Neural cell (in vitro differentiated cells): ENCODE data around the gene SMPX. TPM values are rescaled to one million over a fixed set of nuclear protein-coding genes. Genes with fewer than 3 reads are reported as not detected.

Experiments
- H2AFZ ChIP-seq: fragments of 200-600, 300-800 bp; sonication (generic), shearing (Covaris generic); 2 replicates; pipeline ENCODE4 v1.6.0; 2014; ENCODE audit warnings: low read depth, mild to moderate bottlenecking, antibody characterized with exemption, low read length, moderate library complexity
- H3F3A ChIP-seq: fragments of 200-600 bp; shearing (Covaris generic); 2 replicates; pipeline ENCODE4 v1.6.1; 2016; ENCODE audit warnings: mild to moderate bottlenecking, moderate library complexity, mixed read lengths, antibody characterized with exemption, low read length; ENCODE audit not compliant: insufficient read depth, poor library complexity, severe bottlenecking
- H3K27ac ChIP-seq: fragments of 200-600, 300-800 bp; sonication (generic), shearing (Covaris generic); 2 replicates; pipeline ENCODE4 v1.5.1; 2014; ENCODE audit warnings: mild to moderate bottlenecking, low read length, moderate library complexity
- H3K27me3 ChIP-seq: fragments of 300-800, 200-600 bp; sonication (generic), shearing (Covaris generic); 2 replicates; pipeline ENCODE4 v1.6.0; 2014; ENCODE audit warnings: mild to moderate bottlenecking, low read depth, low read length, moderate library complexity; ENCODE audit not compliant: insufficient read depth
- H3K36me3 ChIP-seq: fragments of 300-800, 200-600 bp; sonication (generic), shearing (Covaris generic); 2 replicates; pipeline ENCODE4 v1.5.1; 2014; ENCODE audit warnings: mild to moderate bottlenecking, antibody characterized with exemption, low read length, moderate library complexity; ENCODE audit not compliant: insufficient read depth
- H3K4me2 ChIP-seq: fragments of 300-800, 200-600 bp; sonication (generic), shearing (Covaris generic); 2 replicates; pipeline ENCODE4 v1.6.0; 2014; ENCODE audit warnings: mild to moderate bottlenecking, low read length
- H3K4me3 ChIP-seq: fragments of 300-800, 200-600 bp; sonication (generic), shearing (Covaris generic); 2 replicates; pipeline ENCODE4 v1.5.1; 2014; ENCODE audit warnings: mild to moderate bottlenecking, low read length, moderate library complexity
- H3K79me2 ChIP-seq: fragments of 200-600 bp; shearing (Covaris generic); replicated peaks from 2 replicates; pipeline ENCODE4 v1.6.0; 2014; ENCODE audit warnings: mild to moderate bottlenecking, low read length, moderate library complexity; ENCODE audit not compliant: insufficient read depth
- H3K9ac ChIP-seq: fragments of 300-800, 200-600 bp; sonication (generic), shearing (Covaris generic); 2 replicates; pipeline ENCODE4 v1.6.1; 2016; ENCODE audit warnings: mild to moderate bottlenecking, low read length, mixed read lengths
- H3K9me2 ChIP-seq: fragments of 200-600 bp; shearing (Covaris generic); 2 replicates; pipeline ENCODE4 v1.6.1; 2016; ENCODE audit warnings: mild to moderate bottlenecking, low read length, mixed read lengths; ENCODE audit not compliant: insufficient read depth
- H3K9me3 ChIP-seq: fragments of 200-600, 300-800 bp; sonication (generic), shearing (Covaris generic); 2 replicates; pipeline ENCODE4 v1.6.1; 2016; ENCODE audit warnings: mild to moderate bottlenecking, mixed run types, low read length, moderate library complexity, mixed read lengths
- H4K20me1 ChIP-seq: fragments of 200-600 bp; shearing (Covaris generic); 2 replicates; pipeline ENCODE4 v1.6.1; 2016; ENCODE audit warnings: mild to moderate bottlenecking, mixed run types; ENCODE audit not compliant: insufficient read depth
- CTCF ChIP-seq: fragments of 450-650 bp; IDR thresholded peaks from 2 replicates; pipeline ENCODE4 v1.5.1; 2014; ENCODE audit warnings: antibody characterized with exemption, mild to moderate bottlenecking, moderate library complexity; ENCODE audit not compliant: poor library complexity, severe bottlenecking
- EP300 ChIP-seq: fragments of 450-650 bp; conservative IDR thresholded peaks from 2 replicates; pipeline ENCODE4 v1.6.1; 2014; ENCODE audit warnings: antibody characterized with exemption, mild to moderate bottlenecking, moderate library complexity; ENCODE audit not compliant: poor library complexity, severe bottlenecking
- EZH2 ChIP-seq: fragments of 200-600, 300-800 bp; shearing (Covaris generic), sonication (generic); IDR thresholded peaks from 2 replicates; pipeline ENCODE4 v1.6.1; 2014; ENCODE audit warnings: antibody characterized with exemption, low read length, borderline replicate concordance, mild to moderate bottlenecking; ENCODE audit not compliant: insufficient read depth, poor library complexity, severe bottlenecking
- MXI1 ChIP-seq: fragments of 450-650 bp; conservative IDR thresholded peaks from 2 replicates; pipeline ENCODE4 v1.6.1; 2014; ENCODE audit warnings: antibody characterized with exemption, mild to moderate bottlenecking; ENCODE audit not compliant: poor library complexity, severe bottlenecking
- POLR2AphosphoS5 ChIP-seq: IDR thresholded peaks from 2 replicates; pipeline ENCODE4 v1.6.1; 2012
- RAD21 ChIP-seq: fragments of 450-650 bp; conservative IDR thresholded peaks from 2 replicates; pipeline ENCODE4 v1.6.1; 2014; ENCODE audit warnings: antibody characterized with exemption, mild to moderate bottlenecking, moderate library complexity
- REST ChIP-seq: IDR thresholded peaks from 2 replicates; pipeline ENCODE4 v1.6.1; 2012; ENCODE audit warnings: borderline replicate concordance
- SMC3 ChIP-seq: fragments of 450-650 bp; conservative IDR thresholded peaks from 2 replicates; pipeline ENCODE4 v1.6.1; 2014; ENCODE audit warnings: antibody characterized with exemption, mild to moderate bottlenecking, moderate library complexity; ENCODE audit not compliant: poor library complexity
- TAF1 ChIP-seq: IDR thresholded peaks from 2 replicates; pipeline ENCODE4 v1.6.1; 2012; ENCODE audit warnings: low read depth
- polyA plus RNA-seq: library from polyadenylated mRNA; depleted of rRNA; stranded (reverse); fragments of >200 nt; gene quantifications from 2 replicates; pipeline ENCODE4 v1.2.3, GENCODE V29; 2014

Gene SMPX
- polyA plus RNA-seq, 1 donor from 2014 or later, result 0.53 TPM

DNA sequence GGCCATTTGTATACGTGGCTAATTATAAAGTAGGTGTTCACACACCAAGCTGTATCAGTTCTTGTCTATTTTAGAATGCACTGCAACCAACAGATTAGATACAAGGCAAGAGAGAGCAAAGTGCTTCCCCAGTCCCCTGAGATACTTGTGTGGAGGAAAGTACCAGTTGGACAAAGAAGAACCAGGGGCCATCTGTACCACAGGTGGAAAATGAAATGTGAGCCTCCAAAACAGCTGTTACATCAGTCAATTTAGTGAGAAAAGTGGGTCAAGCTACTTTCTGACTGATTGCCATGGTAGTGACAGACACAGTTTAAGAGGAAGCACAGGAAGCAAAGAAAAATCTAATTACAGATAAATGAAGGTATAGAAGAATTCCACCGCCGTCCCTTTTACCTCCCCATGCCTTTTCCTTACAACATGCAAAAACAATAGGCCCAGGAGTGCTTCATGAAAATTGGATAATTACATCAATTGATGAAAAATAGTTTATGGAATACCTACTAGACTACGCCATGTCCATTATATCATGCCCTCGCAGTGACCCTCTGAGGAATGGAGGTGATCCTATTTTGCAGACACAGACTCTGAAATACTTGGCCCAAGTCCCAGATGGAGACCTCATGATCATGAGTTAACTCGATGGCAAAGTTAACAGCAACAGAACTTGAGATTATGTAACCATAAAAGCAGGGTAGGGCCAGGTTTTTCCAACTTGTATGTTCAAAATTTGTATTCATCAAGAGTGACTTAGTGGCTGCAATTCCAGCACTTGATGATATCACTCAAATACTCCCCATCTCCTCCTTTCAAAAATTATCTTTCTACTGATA, 15.8 kb downstream of the SMPX start:
- Histone ChIP-seq H3F3A (no peaks in the 10 kb centered on the region), H4K20me1 (no peaks in the 10 kb centered on the region), H3K36me3 (no peaks in the 10 kb centered on the region), H3K9me2 (no peaks in the 10 kb centered on the region), H3K27me3 (no peaks in the 10 kb centered on the region), H3K9me3 (no peaks in the 10 kb centered on the region), H3K27ac (no peak overlapping the region), H3K4me2 (no peak overlapping the region), H2AFZ (no peak overlapping the region), H3K4me3 (no peak overlapping the region), H3K9ac (no peak overlapping the region), H3K79me2 (no peaks in the 10 kb centered on the region)
- TF ChIP-seq POLR2AphosphoS5 (no peak), RAD21 (no peak), EZH2 (no peak), SMC3 (no peak), EP300 (no peak), CTCF (no peak), MXI1 (no peak), REST (no peak), TAF1 (no peak)

GRCh38 chrX:21741364-21741763, 16.6 kb downstream of the SMPX start:
- Histone ChIP-seq H3K9me3 (no peaks in the 10 kb centered on the region), H3K79me2 (no peaks in the 10 kb centered on the region), H3K4me3 (no peak overlapping the region), H3K36me3 (no peaks in the 10 kb centered on the region), H3K9me2 (no peaks in the 10 kb centered on the region), H2AFZ (no peak overlapping the region), H3K4me2 (no peak overlapping the region), H3K27me3 (no peaks in the 10 kb centered on the region), H4K20me1 (no peaks in the 10 kb centered on the region), H3K9ac (no peak overlapping the region), H3F3A (no peaks in the 10 kb centered on the region), H3K27ac (no peak overlapping the region)
- TF ChIP-seq EP300 (no peak), EZH2 (no peak)
